Heart left ventricle (tissue), 16 donors: ENCODE measurements around the gene CAPN12. TPM values are rescaled to one million over a fixed set of nuclear protein-coding genes. Genes with fewer than 3 reads are reported as not detected.

ENCODE experiments used
- ATAC-seq, 4 donors: fragments of 200-7000 bp; cut with Tn5 transposase; one replicate each; pipeline ENCODE4 v1.9.1; 2020 to 2022; ENCODE audit warnings: moderate library complexity in 4 of 4, mild to moderate bottlenecking in 3 of 4, moderate number of reproducible peaks in 1 of 4
- DNase-seq, 5 donors: peaks; one replicate each; pipeline ENCODE4 v3.0.0-alpha.2; 2020
- H3K27ac ChIP-seq, 12 donors: fragments of 200-600 bp; sonication (generic) in 4 of 12; one replicate each; pipeline versions ENCODE4 v1.5.0 to v1.8.0; 2016 to 2022; ENCODE audit warnings: mild to moderate bottlenecking in 2 of 12
- H3K27me3 ChIP-seq, 9 donors: fragments of 200-600 bp; sonication (generic) in 2 of 9; one replicate each; pipeline versions ENCODE4 v1.5.1 to v1.8.0; 2016 to 2022; ENCODE audit warnings: mild to moderate bottlenecking in 3 of 9
- H3K36me3 ChIP-seq, 9 donors: fragments of 200-600 bp; sonication (generic) in 2 of 9; one replicate each; pipeline versions ENCODE4 v1.5.0 to v1.8.0; 2018 to 2022; ENCODE audit warnings: mild to moderate bottlenecking in 2 of 9
- H3K4me1 ChIP-seq, 12 donors: fragments of 200-600 bp; sonication (generic) in 4 of 12; one replicate each; pipeline versions ENCODE4 v1.5.0 to v1.8.0; 2016 to 2022; ENCODE audit warnings: mild to moderate bottlenecking in 3 of 12
- H3K4me3 ChIP-seq, 12 donors: fragments of 200-600 bp; sonication (generic) in 4 of 12; one replicate each; pipeline versions ENCODE4 v1.5.0 to v1.8.0; 2017 to 2022; ENCODE audit warnings: mild to moderate bottlenecking in 9 of 12, moderate library complexity in 4 of 12
- H3K9me3 ChIP-seq, 12 donors: fragments of 200-600 bp; sonication (generic) in 4 of 12; one replicate each; pipeline versions ENCODE4 v1.5.0 to v1.8.0; 2016 to 2022; ENCODE audit warnings: mild to moderate bottlenecking in 1 of 12
- CTCF ChIP-seq, 12 donors: fragments of 200-600 bp; sonication (generic) in 4 of 12; IDR thresholded peaks; one replicate each; pipeline versions ENCODE4 v1.5.0 to v1.8.0; 2018 to 2022; ENCODE audit warnings: antibody characterized with exemption in 12 of 12, mild to moderate bottlenecking in 5 of 12
- POLR2A ChIP-seq, 2 donors: fragments of 450-650 bp; IDR thresholded peaks; one replicate each; pipeline ENCODE4 v1.6.1; 2017; ENCODE audit warnings: antibody characterized with exemption in 2 of 2, mild to moderate bottlenecking in 2 of 2, moderate library complexity in 2 of 2
- WGBS, 4 donors: extraction: QIAGEN DNeasy Blood & Tissue Kit in 2 of 4; methylation state at CpG; one replicate each; pipeline versions ENCODE4 v1.1.5 to v1.1.7; 2013 to 2018; 5-methylcytosine and 5-hydroxymethylcytosine counted together
- intact Hi-C, 10 donors: fragments of 100-400 bp; cut with DNase I; formaldehyde crosslinking; loops; one replicate each; pipeline versions ENCODE4 v1.11.1 to v1.14.2; 2022
- polyA plus RNA-seq, 2 donors: library from polyadenylated mRNA; stranded (reverse); fragments of 200-250 nt; gene quantifications; one replicate each; pipeline ENCODE4 v1.2.3, GENCODE V29; 2013
- total RNA-seq, 9 donors: library from RNA; depleted of rRNA in 2 of 9; stranded (reverse); fragments of >200 nt in 2 of 9; fragmentation: NEBNext Ultra II Directional in 3 of 9; extraction: Animal tissue kit (Norgen Biotek cat#: 25700) in 3 of 9; gene quantifications; one replicate each; pipeline versions ENCODE4 v1.1.0 to v1.2.4, GENCODE V29; 2016 to 2023
- donor health status: ischemic (EF 13 %, LVEDD 7.1; RV severe dilation, severe dysfunction).
- donor health status: healthy with polysubstance abuse.
- donor health status: DM: no; HTN: yes; CAD: no.
- donor health status: DM: no; HTN: no; CAD: no.
- donor health status: ischemic (EF 25% LVEDD 6.9; RV normal size, moderate dysfunction).
- donor health status: ischemic (EF 25% LVEDD 5.7; RV mildly dilated, moderate dysfunction).
- donor health status: healthy.
- donor health status: DM: yes; HTN: yes; CAD: no.
- donor health status: ischemic (EF 35%, LVEDD 5.7; RV mildly dilated, moderate dysfunction).
- donor health status: nonischemic (EF 11% LVEDD 7.7; RV severe dilation, severe dysfunction).
- donor health status: DM: yes; HTN: yes; CAD: no.
- donor health status: PGD.
- donor health status: ischemic (EF 29% LVEDD 5.4; RV normal size, mild dysfunction).
- donor health status: nonischemic (EF 23%, LVEDD 6.1; RV moderate dilation, normal function).

The CAPN12 gene
- total and polyA plus RNA-seq, 11 donors = 0.36 to 1.8 (median 0.88) TPM

- TF ChIP-seq CTCF (IDR thresholded peaks at IDR 0.05) (no peak), POLR2A (IDR thresholded peaks at IDR 0.05) (no peak)
- Histone ChIP-seq H3K36me3 (peaks cover 3 to 98% (median 93%) of the 10 kb centered on the region in 9 donors), H3K27me3 (no peaks in the 10 kb centered on the region), H3K9me3 (no peaks in the 10 kb centered on the region), H3K4me3 (no peak overlapping the region), H3K27ac (peak overlapping the region in 11 of 12 donors; percentile 33 to 80 (median 70)), H3K4me1 (peaks cover 18 to 72% (median 40%) of the 10 kb centered on the region in 12 donors)
- WGBS, 4 donors = 63 to 81% (median 68%) methylated on average over 22 to 30 of the region's 30 CpGs
- DNase-seq (peak in 3 of 5 donors; percentile 13 to 25 (median 20)), ATAC-seq (no peak)
- intact Hi-C loops = loop anchor here in 2 of 10 donors (5.0 to 10.0 kb wide), 4 partner anchors 108 to 182 kb away; partner anchors contain the start of gene ECH1 (in 1 of the 2)
Measured at GRCh38 chr19:38726761-38727301, 17.4 kb downstream of the CAPN12 start.

- Histone ChIP-seq H3K27ac (peak overlapping the region in 10 of 12 donors; percentile 13 to 80 (median 52)), H3K36me3 (peaks cover 3 to 98% (median 93%) of the 10 kb centered on the region in 9 donors), H3K27me3 (no peaks in the 10 kb centered on the region), H3K4me3 (no peak overlapping the region), H3K4me1 (peaks cover 21 to 72% (median 46%) of the 10 kb centered on the region in 12 donors), H3K9me3 (no peaks in the 10 kb centered on the region)
- no peak for TF ChIP-seq CTCF (IDR thresholded peaks at IDR 0.05)
- intact Hi-C loops = loop anchor here in 2 of 10 donors (5.0 to 10.0 kb wide), 4 partner anchors 109 to 181 kb away; partner anchors contain the start of gene ECH1 (in 1 of the 2)
- no peak for ATAC-seq
- peak in 2 of 5 donors; percentile 19 for DNase-seq
- WGBS, 4 donors = 66 to 78% (median 74%) methylated on average over 6 of the region's 6 CpGs
Measured at GRCh38 chr19:38726284-38726673, 18.0 kb downstream of the CAPN12 start.

GRCh38 chr19:38725469-38726283, 18.6 kb downstream of the CAPN12 start:
- H3K9me3 ChIP-seq = no peaks in the 10 kb centered on the region
- 82 to 90% (median 85%) methylated on average over 7 to 21 of the region's 21 CpGs for WGBS, 4 donors
- peaks cover 21 to 78% (median 52%) of the 10 kb centered on the region in 12 donors for H3K4me1 ChIP-seq
- no peaks in the 10 kb centered on the region for H3K27me3 ChIP-seq
- intact Hi-C loops = loop anchor here in 2 of 10 donors (5.0 to 10.0 kb wide), 4 partner anchors 109 to 181 kb away; partner anchors contain the start of gene ECH1 (in 1 of the 2)
- TF ChIP-seq CTCF (IDR thresholded peaks at IDR 0.05) (no peak), POLR2A (IDR thresholded peaks at IDR 0.05) (no peak)
- peak overlapping the region in 9 of 12 donors; percentile 13 to 80 (median 56) for H3K27ac ChIP-seq
- H3K36me3 ChIP-seq = peaks cover 3 to 98% (median 93%) of the 10 kb centered on the region in 9 donors
- no peak overlapping the region for H3K4me3 ChIP-seq
- DNase-seq = no peak
- no peak for ATAC-seq
